Measurements from ENCODE around the gene BPIFB1.

GRCh38 chr20:33280000-33280680, 2.9 kb upstream of the BPIFB1 start:
- TF ChIP-seq CTCF (IDR thresholded peaks at IDR 0.05; ENCODE audit: low read depth, low read length) (no peak), EZH2phosphoT487 (IDR thresholded peaks at IDR 0.05; ENCODE audit: low read depth) (no peak)

Data from OCI-LY3 (cell line).